DOHH2 (cell line): Measurements from ENCODE around the gene PSMB10.

Experiments
- H3F3A ChIP-seq: fragments of 200-600 bp; sonication (generic), shearing (Covaris generic); 2 replicates; pipeline ENCODE4 v1.6.0; 2016; ENCODE audit warnings: antibody characterized with exemption, mild to moderate bottlenecking; ENCODE audit not compliant: control insufficient read depth, insufficient read depth
- H3K27ac ChIP-seq: fragments of 200-600 bp; sonication (generic); 2 replicates; pipeline ENCODE4 v1.5.1; 2014; ENCODE audit warnings: low read depth, mild to moderate bottlenecking, low read length, moderate library complexity
- H3K27me3 ChIP-seq: fragments of 200-600 bp; sonication (generic); 2 replicates; pipeline ENCODE4 v1.6.1; 2014; ENCODE audit warnings: mild to moderate bottlenecking, low read length, mixed read lengths; ENCODE audit not compliant: control insufficient read depth
- H3K36me3 ChIP-seq: fragments of 200-600 bp; sonication (generic); 2 replicates; pipeline ENCODE4 v1.6.1; 2014; ENCODE audit warnings: mild to moderate bottlenecking, low read length, moderate library complexity, mixed read lengths; ENCODE audit not compliant: control insufficient read depth
- H3K4me1 ChIP-seq: fragments of 200-600 bp; sonication (generic); 2 replicates; pipeline ENCODE4 v1.6.1; 2014; ENCODE audit warnings: mild to moderate bottlenecking, low read length, mixed read lengths; ENCODE audit not compliant: control insufficient read depth
- H3K4me2 ChIP-seq: fragments of 200-600 bp; sonication (generic); 2 replicates; pipeline ENCODE4 v1.6.0; 2014; ENCODE audit warnings: mild to moderate bottlenecking, low read length, moderate library complexity
- H3K4me3 ChIP-seq: fragments of 200-600 bp; sonication (generic); 2 replicates; pipeline ENCODE4 v1.5.1; 2014; ENCODE audit warnings: mild to moderate bottlenecking, low read length, mixed read lengths
- H3K79me2 ChIP-seq: fragments of 200-600 bp; sonication (generic); 2 replicates; pipeline ENCODE4 v1.6.1; 2014; ENCODE audit warnings: mild to moderate bottlenecking, low read length, mixed read lengths; ENCODE audit not compliant: control insufficient read depth
- H3K9me2 ChIP-seq: fragments of 200-600 bp; sonication (generic); replicated peaks from 2 replicates; pipeline ENCODE4 v1.6.1; 2014; ENCODE audit warnings: mild to moderate bottlenecking, low read length, mixed read lengths; ENCODE audit not compliant: control insufficient read depth
- H3K9me3 ChIP-seq: fragments of 200-600 bp; sonication (generic); 2 replicates; pipeline ENCODE4 v1.6.1; 2014; ENCODE audit warnings: antibody characterized with exemption, low read length, mixed read lengths; ENCODE audit not compliant: control insufficient read depth, insufficient read depth
- H4K20me1 ChIP-seq: fragments of 200-600 bp; sonication (generic); 2 replicates; pipeline ENCODE4 v1.6.0; 2014; ENCODE audit warnings: low read depth, mild to moderate bottlenecking, antibody characterized with exemption, low read length, moderate library complexity; ENCODE audit not compliant: control insufficient read depth, insufficient read depth
- EZH2phosphoT487 ChIP-seq: fragments of 200-600 bp; sonication (generic); IDR thresholded peaks from 2 replicates; pipeline ENCODE4 v1.6.1; 2017; ENCODE audit warnings: borderline replicate concordance, mild to moderate bottlenecking, antibody characterized with exemption, low read length, moderate library complexity, mixed read lengths
- TF ChIP-seq, protein P1 (sequence below): fragments of 200-600 bp; sonication (generic); IDR thresholded peaks from one replicate; pipeline ENCODE4 v1.5.1; 2014; ENCODE audit warnings: antibody characterized with exemption, mild to moderate bottlenecking, low read depth, low read length; ENCODE audit not compliant: poor library complexity, severe bottlenecking

The PSMB10 gene

DNA sequence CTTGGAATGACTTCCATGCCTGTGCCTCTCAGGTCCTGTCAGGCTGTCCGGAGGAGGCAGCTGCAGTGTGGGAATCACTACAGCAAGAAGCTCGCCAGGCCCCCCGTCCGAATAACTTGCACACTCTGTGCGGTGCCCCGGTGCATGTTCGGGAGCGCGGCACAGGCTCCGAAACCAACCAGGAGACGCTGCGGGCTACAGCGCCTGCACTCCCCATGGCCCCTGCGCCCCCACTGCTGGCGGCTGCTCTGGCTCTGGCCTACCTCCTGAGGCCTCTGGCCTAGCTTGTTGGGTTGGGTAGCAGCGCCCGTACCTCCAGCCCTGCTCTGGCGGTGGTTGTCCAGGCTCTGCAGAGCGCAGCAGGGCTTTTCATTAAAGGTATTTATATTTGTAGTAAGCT lies 50.7 kb downstream of the PSMB10 start:
- H3K4me2 ChIP-seq, result no peak overlapping the region
- no peak overlapping the region for H3K4me3 ChIP-seq
- no peaks in the 10 kb centered on the region for H3K4me1 ChIP-seq
- H3K79me2 ChIP-seq, result no peaks in the 10 kb centered on the region
- no peak overlapping the region for H3K27ac ChIP-seq
- peaks cover 44% of the 10 kb centered on the region for H3K36me3 ChIP-seq
- H3K27me3 ChIP-seq, result no peaks in the 10 kb centered on the region
- H3F3A ChIP-seq, result 0 out of 2 replicates have a peak, but pooled peaks cover 2% of the 10 kb centered on the region
- no peaks in the 10 kb centered on the region for H4K20me1 ChIP-seq
- no peaks in the 10 kb centered on the region for H3K9me2 ChIP-seq
- no peaks in the 10 kb centered on the region for H3K9me3 ChIP-seq
- no peak for TF ChIP-seq EZH2phosphoT487
- TF ChIP-seq, protein P1, sequence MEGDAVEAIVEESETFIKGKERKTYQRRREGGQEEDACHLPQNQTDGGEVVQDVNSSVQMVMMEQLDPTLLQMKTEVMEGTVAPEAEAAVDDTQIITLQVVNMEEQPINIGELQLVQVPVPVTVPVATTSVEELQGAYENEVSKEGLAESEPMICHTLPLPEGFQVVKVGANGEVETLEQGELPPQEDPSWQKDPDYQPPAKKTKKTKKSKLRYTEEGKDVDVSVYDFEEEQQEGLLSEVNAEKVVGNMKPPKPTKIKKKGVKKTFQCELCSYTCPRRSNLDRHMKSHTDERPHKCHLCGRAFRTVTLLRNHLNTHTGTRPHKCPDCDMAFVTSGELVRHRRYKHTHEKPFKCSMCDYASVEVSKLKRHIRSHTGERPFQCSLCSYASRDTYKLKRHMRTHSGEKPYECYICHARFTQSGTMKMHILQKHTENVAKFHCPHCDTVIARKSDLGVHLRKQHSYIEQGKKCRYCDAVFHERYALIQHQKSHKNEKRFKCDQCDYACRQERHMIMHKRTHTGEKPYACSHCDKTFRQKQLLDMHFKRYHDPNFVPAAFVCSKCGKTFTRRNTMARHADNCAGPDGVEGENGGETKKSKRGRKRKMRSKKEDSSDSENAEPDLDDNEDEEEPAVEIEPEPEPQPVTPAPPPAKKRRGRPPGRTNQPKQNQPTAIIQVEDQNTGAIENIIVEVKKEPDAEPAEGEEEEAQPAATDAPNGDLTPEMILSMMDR, result no peak

DNA sequence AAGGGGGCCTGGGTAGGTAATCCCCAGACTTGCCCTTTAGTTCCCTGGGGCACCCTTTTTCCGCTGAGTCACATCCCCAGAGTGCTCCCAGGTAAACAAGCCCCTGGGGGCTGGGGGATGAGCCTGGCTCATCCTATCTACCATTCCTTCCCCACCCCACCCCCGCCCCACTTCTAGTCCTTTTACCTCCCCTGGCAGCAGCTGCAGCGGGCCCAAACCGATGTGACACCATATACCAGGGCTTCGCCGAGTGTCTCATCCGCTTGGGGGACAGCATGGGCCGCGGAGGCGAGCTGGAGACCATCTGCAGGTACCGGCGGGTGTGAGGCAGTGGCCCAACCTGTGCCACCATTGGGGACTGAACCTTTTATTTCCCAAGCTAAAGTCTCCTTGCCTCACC lies 51.1 kb downstream of the PSMB10 start:
- Histone ChIP-seq H3K27me3 (no peaks in the 10 kb centered on the region), H3K79me2 (no peaks in the 10 kb centered on the region), H3K36me3 (peaks cover 48% of the 10 kb centered on the region), H3F3A (0 out of 2 replicates have a peak, but pooled peaks cover 2% of the 10 kb centered on the region), H3K9me2 (no peaks in the 10 kb centered on the region), H3K27ac (no peak overlapping the region), H3K4me1 (no peaks in the 10 kb centered on the region), H4K20me1 (no peaks in the 10 kb centered on the region), H3K4me3 (no peak overlapping the region), H3K9me3 (no peaks in the 10 kb centered on the region), H3K4me2 (no peak overlapping the region)
- no peak for TF ChIP-seq EZH2phosphoT487
- TF ChIP-seq, protein P1, result no peak

DNA sequence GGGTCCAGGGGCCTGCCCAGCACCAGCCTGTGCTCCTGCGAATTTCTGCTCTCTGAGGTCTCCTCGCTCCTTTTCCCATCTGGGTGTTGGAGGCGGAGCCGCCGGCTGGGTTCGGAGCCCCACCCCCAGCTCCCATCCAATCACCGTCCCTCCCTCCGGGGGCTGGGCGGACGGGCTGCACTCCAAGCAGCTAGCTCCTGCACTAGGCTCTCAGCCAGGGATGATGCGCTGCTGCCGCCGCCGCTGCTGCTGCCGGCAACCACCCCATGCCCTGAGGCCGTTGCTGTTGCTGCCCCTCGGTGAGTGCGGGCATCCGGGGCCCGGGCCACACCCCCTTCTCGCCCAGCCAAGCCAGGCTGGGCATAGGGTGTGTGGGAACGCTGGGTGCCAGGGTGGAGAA lies 52.0 kb downstream of the PSMB10 start, which contains the start of gene NRN1L:
Gene NRN1L, plus strand, starts transcription at position 202 of the 400 bp plus-strand sequence. Its CDS starts 19 bp downstream, at position 221.
- Histone ChIP-seq H3K27ac (no peak within 1 kb of the TSS), H3K36me3 (peaks cover 57% of the 10 kb centered on the region), H3K4me1 (no peaks in the 10 kb centered on the region), H3K4me3 (no peak within 1 kb of the TSS), H3F3A (0 out of 2 replicates have a peak, but pooled peaks cover 2% of the 10 kb centered on the region), H3K9me2 (no peaks in the 10 kb centered on the region), H3K9me3 (no peaks in the 10 kb centered on the region), H3K79me2 (no peaks in the 10 kb centered on the region), H3K4me2 (no peak within 1 kb of the TSS), H4K20me1 (no peaks in the 10 kb centered on the region), H3K27me3 (no peaks in the 10 kb centered on the region)
- TF ChIP-seq, protein P1, result no peak
- TF ChIP-seq EZH2phosphoT487, result no peak
